T-helper 17 cell (primary cell): ENCODE data around the gene CLCN6. TPM values are rescaled to one million over a fixed set of nuclear protein-coding genes. Genes with fewer than 3 reads are reported as not detected.

Source experiments
- ATAC-seq: fragments of 150-1000 bp; cut with Tn5 transposase; 2 replicates; pipeline ENCODE4 v1.10.0; 2021; ENCODE audit warnings: mild to moderate bottlenecking, moderate library complexity
- DNase-seq, 3 donors: peaks; one replicate each; pipeline versions ENCODE4 v3.0.0 to v3.0.0-alpha.2; 2020 to 2021
- H3K9me3 ChIP-seq: one replicate; pipeline ENCODE4 v1.7.0; 2013; ENCODE audit warnings: low read length, mild to moderate bottlenecking; ENCODE audit not compliant: control insufficient read depth, poor library complexity, severe bottlenecking
- H3K27ac Mint-ChIP-seq: one replicate; pipeline ENCODE4 v1.8.0; 2022; ENCODE audit warnings: mild to moderate bottlenecking, moderate library complexity, mixed read lengths
- H3K27me3 Mint-ChIP-seq: one replicate; pipeline ENCODE4 v1.8.0; 2022; ENCODE audit warnings: mixed read lengths
- H3K36me3 Mint-ChIP-seq: one replicate; pipeline ENCODE4 v1.8.0; 2022; ENCODE audit warnings: low read depth, mixed read lengths
- H3K4me1 Mint-ChIP-seq: one replicate; pipeline ENCODE4 v1.8.0; 2022; ENCODE audit warnings: mild to moderate bottlenecking, mixed read lengths
- H3K4me3 Mint-ChIP-seq: one replicate; pipeline ENCODE4 v1.8.0; 2022; ENCODE audit warnings: mild to moderate bottlenecking, moderate library complexity, mixed read lengths
- total RNA-seq, 4 donors: library from RNA in 2 of 4; stranded (reverse) in 2 of 4; gene quantifications; one replicate each; pipeline ENCODE4 v1.2.3 and lab custom pipeline; 2022 to 2026

CLCN6 gene
- total RNA-seq, 2 donors from 2014 or later: 11.7 to 13.8 TPM

- peaks cover 9% of the 10 kb centered on the region for H3K36me3 Mint-ChIP-seq
Measured at GRCh38 chr1:11835441-11836225, 29.6 kb downstream of the CLCN6 start.

DNA sequence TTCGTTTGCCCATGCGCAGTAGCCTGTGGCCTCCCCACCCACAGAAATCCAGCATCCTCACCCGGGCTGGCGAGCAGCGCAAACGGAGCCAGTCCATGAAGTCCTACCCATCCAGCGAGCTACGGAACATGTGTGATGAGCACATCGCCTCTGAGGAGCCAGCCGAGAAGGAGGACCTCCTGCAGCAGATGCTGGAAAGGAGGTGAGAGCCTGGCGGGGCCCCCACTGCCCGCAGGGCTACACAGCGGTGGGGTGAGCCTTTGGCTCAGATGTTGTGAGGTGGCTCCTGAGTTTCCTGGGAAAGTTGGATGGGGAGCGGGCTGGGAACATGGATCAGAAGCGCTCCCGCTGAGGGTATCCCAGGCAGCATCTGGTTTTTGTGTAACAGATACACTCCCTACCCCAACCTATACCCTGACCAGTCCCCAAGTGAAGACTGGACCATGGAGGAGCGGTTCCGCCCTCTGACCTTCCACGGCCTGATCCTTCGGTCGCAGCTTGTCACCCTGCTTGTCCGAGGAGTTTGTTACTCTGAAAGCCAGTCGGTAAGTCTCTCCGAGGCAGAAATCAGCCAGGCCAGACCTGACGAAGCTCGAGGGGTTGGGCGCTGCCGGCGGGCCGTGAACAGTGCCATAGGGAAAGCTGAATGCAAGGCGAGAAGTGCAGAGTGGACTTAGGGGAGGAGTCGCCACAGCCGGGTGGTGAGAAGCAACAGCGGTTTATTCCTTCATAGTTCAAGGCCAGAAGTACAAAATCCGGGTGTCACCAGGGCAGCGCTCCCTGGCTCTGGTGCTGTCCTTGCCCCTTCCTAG, 31.2 kb downstream of the CLCN6 start:
- no peak for ATAC-seq
- H3K27ac Mint-ChIP-seq: no peak overlapping the region
- no peaks in the 10 kb centered on the region for H3K27me3 Mint-ChIP-seq
- peaks cover 12% of the 10 kb centered on the region for H3K36me3 Mint-ChIP-seq
- H3K4me3 Mint-ChIP-seq: no peak overlapping the region
- peaks cover 6% of the 10 kb centered on the region for H3K4me1 Mint-ChIP-seq
- no peaks in the 10 kb centered on the region for H3K9me3 ChIP-seq
- DNase-seq: no peak

More at GRCh38 chr1:11835441-11836225, 29.6 kb downstream of the CLCN6 start:
- no peaks in the 10 kb centered on the region for H3K27me3 Mint-ChIP-seq
- peaks cover 6% of the 10 kb centered on the region for H3K4me1 Mint-ChIP-seq
- no peaks in the 10 kb centered on the region for H3K9me3 ChIP-seq
- DNase-seq (no peak), ATAC-seq (no peak)
- H3K4me3 Mint-ChIP-seq: no peak overlapping the region
- no peak overlapping the region for H3K27ac Mint-ChIP-seq

GRCh38 chr1:11837767-11838348, 31.9 kb downstream of the CLCN6 start:
- no peaks in the 10 kb centered on the region for H3K9me3 ChIP-seq
- H3K4me3 Mint-ChIP-seq: no peak overlapping the region
- peaks cover 9% of the 10 kb centered on the region for H3K4me1 Mint-ChIP-seq
- ATAC-seq: no peak
- no peak overlapping the region for H3K27ac Mint-ChIP-seq
- no peak for DNase-seq
- H3K27me3 Mint-ChIP-seq: no peaks in the 10 kb centered on the region
- H3K36me3 Mint-ChIP-seq: peaks cover 11% of the 10 kb centered on the region

DNA sequence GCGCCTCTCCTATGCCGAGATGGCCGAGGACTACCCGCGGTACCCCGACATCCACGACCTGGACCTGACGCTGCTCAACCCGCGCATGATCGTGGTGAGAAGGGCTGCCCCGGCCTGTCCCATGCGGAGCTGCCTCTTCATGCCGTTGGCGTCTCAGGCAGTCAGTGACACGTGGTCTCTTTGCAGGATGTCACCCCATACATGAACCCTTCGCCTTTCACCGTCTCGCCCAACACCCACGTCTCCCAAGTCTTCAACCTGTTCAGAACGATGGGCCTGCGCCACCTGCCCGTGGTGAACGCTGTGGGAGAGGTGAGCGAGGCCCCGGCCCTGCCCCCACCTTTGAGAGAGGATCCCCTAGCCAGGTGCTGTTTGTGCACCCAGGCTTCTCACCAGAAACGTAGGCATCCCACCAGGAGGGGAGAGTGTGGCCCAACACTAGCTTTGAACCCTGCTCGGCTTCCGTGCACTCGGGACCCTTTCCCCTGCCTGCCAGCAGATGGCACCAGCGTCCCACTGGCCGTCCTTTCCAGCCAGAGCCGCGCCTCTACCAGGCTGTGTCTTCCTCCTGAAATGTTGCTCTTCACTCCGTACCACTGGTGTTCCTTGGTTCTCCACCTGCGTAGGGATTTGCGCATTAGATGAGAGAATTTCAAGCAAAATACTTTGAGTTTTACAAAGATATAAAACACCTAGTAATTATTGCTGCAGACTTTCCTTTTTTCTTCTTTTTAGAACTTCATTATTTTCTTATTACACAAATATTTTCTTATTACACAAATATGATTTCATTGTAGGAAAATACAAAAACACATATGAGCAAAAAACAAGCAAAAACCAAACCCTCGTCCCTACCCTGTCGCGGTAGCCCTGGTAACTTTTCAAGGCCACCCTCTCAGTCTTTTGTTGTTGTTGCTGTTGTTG, 32.6 kb downstream of the CLCN6 start:
- peaks cover 12% of the 10 kb centered on the region for H3K4me1 Mint-ChIP-seq
- peaks cover 11% of the 10 kb centered on the region for H3K36me3 Mint-ChIP-seq
- H3K27ac Mint-ChIP-seq: peak overlapping the region; percentile 6
- DNase-seq: peak; percentile 55 to 72 (median 57)
- no peaks in the 10 kb centered on the region for H3K27me3 Mint-ChIP-seq
- H3K9me3 ChIP-seq: no peaks in the 10 kb centered on the region
- peak; percentile 93 for ATAC-seq
- H3K4me3 Mint-ChIP-seq: no peak overlapping the region

GRCh38 chr1:11839727-11840705, 34.0 kb downstream of the CLCN6 start:
- H3K36me3 Mint-ChIP-seq: peaks cover 13% of the 10 kb centered on the region

DNA sequence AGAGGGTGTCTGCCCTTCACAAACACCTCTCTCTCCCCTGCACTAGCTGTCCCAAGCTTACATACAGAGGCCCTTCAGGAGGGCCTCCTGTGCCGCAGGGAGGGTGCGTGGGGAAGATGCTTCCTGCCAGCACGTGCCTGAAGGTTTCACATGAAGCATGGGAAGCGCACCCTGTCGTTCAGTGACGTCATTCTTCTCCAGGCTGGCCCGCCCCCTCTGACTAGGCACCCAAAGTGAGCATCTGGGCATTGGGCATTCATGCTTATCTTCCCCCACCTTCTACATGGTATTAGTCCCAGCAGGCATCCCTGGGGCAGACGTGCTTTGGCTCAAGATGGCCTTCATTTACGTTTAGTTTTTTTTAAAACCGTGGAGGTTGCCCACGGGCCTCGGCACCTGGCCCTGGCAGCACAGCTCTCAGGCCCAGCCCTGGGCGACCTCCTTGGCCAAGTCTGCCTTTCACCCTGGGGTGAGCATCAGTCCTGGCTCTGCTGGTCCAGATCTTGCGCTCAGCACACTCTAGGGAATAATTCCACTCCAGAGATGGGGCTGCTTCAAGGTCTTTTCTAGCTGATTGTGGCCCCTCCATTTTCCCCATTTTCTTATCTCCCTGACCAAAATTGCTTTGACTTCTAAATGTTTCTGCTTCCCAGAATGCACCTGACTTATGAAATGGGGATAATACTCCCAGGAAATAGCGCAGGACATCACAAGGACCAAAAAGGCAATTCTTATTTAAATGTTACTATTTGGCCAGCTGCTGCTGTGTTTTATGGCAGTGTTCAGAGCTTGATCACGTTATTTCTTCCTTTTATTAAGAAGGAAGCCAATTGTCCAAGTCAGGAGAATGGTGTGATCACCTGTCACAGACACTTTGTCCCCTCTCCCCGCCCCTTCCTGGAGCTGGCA, 35.5 kb downstream of the CLCN6 start:
- H3K9me3 ChIP-seq: no peaks in the 10 kb centered on the region
- no peak for ATAC-seq
- Mint-ChIP-seq H3K27ac (no peak overlapping the region), H3K36me3 (peaks cover 8% of the 10 kb centered on the region), H3K27me3 (no peaks in the 10 kb centered on the region), H3K4me1 (peaks cover 13% of the 10 kb centered on the region), H3K4me3 (no peak overlapping the region)
- no peak for DNase-seq

More at GRCh38 chr1:11839727-11840705, 34.0 kb downstream of the CLCN6 start:
- ATAC-seq: no peak
- no peak overlapping the region for H3K27ac Mint-ChIP-seq
- H3K9me3 ChIP-seq: no peaks in the 10 kb centered on the region
- H3K27me3 Mint-ChIP-seq: no peaks in the 10 kb centered on the region
- H3K4me1 Mint-ChIP-seq: peaks cover 15% of the 10 kb centered on the region
- H3K4me3 Mint-ChIP-seq: no peak overlapping the region
- DNase-seq: no peak

DNA sequence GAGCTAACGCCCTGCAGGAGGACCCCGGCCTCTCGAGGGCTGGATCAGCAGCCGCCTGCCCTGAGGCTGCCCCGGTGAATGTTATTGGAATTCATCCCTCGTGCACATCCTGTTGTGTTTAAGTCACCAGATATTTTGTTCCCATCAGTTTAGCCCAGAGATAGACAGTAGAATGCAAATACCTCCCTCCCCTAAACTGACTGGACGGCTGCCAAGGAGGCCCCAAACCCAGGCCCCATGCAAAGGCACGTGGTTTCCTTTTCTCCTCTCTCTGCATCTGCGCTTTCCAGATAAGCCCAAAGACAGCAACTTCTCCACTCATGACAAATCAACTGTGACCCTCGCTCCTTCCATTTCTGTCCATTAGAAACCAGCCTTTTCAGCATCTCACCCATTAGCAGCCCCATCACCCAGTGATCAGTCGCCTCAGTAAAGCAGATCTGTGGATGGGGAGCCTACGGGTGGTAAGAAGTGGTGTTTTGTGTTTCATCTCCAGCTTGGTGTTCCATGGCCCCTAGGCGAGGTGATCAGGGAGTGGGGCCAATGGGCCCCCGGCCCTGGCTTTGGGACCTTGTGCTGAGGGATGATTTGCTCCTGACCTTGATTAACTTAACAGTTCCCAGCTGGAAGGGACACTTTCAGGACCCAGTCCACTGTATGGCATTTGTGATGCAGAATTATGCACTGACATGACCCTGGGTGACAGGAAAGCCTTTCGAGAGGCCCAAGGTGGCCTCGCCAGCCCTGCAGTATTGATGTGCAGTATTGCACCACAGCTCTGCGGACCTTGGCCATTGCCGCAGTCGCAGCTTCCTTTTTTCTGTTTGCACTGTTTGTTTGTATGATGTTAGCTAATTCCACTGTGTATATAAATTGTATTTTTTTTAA, 36.4 kb downstream of the CLCN6 start:
- Mint-ChIP-seq H3K4me3 (no peak overlapping the region), H3K36me3 (peaks cover 8% of the 10 kb centered on the region), H3K27ac (no peak overlapping the region), H3K27me3 (no peaks in the 10 kb centered on the region), H3K4me1 (peaks cover 13% of the 10 kb centered on the region)
- H3K9me3 ChIP-seq: no peaks in the 10 kb centered on the region
- DNase-seq (no peak), ATAC-seq (no peak)

DNA sequence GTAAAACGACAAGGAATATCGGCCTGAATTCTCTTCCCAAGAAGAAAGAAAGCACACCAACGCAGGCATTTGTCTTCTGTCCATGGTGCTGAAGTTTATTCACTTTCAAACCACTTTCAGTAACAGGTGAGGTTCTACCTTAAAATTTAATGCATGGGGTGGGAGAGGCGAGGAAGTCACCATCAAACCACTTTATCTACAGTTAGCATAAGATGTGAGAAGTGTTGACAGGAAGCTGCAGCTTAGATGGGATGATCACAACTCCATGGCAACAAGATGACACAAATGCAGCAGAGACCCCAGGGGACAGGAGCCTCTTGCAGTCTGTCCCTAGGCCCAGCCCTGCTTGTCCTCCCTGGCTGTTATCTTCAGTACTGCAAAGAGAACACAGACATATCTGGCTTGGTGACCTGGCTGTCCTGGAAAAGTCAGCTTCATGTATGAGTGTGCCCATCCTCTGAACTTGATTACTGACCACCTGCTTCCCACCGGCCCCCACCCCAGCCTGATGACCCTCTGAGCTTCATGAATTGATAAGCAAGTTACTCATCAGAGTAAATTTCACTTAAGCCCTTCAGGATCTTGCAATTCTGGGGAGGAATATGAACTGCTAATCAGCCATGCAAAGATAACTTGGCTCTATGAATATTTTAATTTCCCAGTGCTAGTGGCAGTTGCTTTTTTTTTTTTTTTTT, 39.8 kb downstream of the CLCN6 start:
- Mint-ChIP-seq H3K27ac (no peak overlapping the region), H3K27me3 (peaks cover 12% of the 10 kb centered on the region), H3K4me1 (peaks cover 8% of the 10 kb centered on the region), H3K4me3 (no peak overlapping the region), H3K36me3 (peaks cover 6% of the 10 kb centered on the region)
- DNase-seq (no peak), ATAC-seq (no peak)
- no peaks in the 10 kb centered on the region for H3K9me3 ChIP-seq

GRCh38 chr1:11847667-11848372, 41.8 kb downstream of the CLCN6 start, which contains the start of gene NPPA:
Gene NPPA, minus strand, starts transcription at chr1:11847783. Its CDS starts 99 bp downstream, at chr1:11847684.
- Mint-ChIP-seq H3K27me3 (peaks cover 23% of the 10 kb centered on the region), H3K36me3 (peaks cover 7% of the 10 kb centered on the region), H3K27ac (no peak within 1 kb of the TSS), H3K4me3 (no peak within 1 kb of the TSS), H3K4me1 (peaks cover 6% of the 10 kb centered on the region)
- no peak for ATAC-seq
- H3K9me3 ChIP-seq: no peaks in the 10 kb centered on the region
- DNase-seq: no peak
